SK-N-MC (cell line): Measurements from ENCODE around the gene ITGA7.

ENCODE experiments used
- DNase-seq: peaks from one replicate; pipeline ENCODE4 v3.0.0-alpha.2; 2011; ENCODE audit warnings: low read depth, low spot score
- H3K27ac ChIP-seq: fragments of 200-600 bp; sonication (generic); 2 replicates; pipeline ENCODE4 v1.5.1; 2016; ENCODE audit warnings: mixed run types
- H3K36me3 ChIP-seq: fragments of 200-600 bp; sonication (generic); 2 replicates; pipeline ENCODE4 v1.6.1; 2017; ENCODE audit warnings: antibody characterized with exemption, low read length, mixed read lengths; ENCODE audit not compliant: insufficient read depth
- H3K4me3 ChIP-seq: fragments of 200-600 bp; sonication (generic); 2 replicates; pipeline ENCODE4 v1.5.1; 2016
- H3K9ac ChIP-seq: fragments of 200-600 bp; sonication (generic); 2 replicates; pipeline ENCODE4 v1.8.0; 2017; ENCODE audit warnings: mixed run types, mixed read lengths; ENCODE audit not compliant: insufficient read length
- H3K9me3 ChIP-seq: fragments of 200-600 bp; sonication (generic); 2 replicates; pipeline ENCODE4 v1.6.1; 2017; ENCODE audit warnings: low read depth, mild to moderate bottlenecking, antibody characterized with exemption, low read length, moderate library complexity, mixed read lengths
- EZH2 ChIP-seq: fragments of 200-600 bp; sonication (generic); IDR thresholded peaks from one replicate; pipeline ENCODE4 v1.6.1; 2017; ENCODE audit warnings: antibody characterized with exemption
- FOXP2 ChIP-seq: optimal IDR thresholded peaks from 2 replicates; pipeline ENCODE3; 2011; ENCODE audit warnings: mild to moderate bottlenecking, moderate library complexity; ENCODE audit not compliant: insufficient read depth; ENCODE audit errors: extremely low read length, control extremely low read depth
- POLR2AphosphoS5 ChIP-seq: IDR thresholded peaks from 2 replicates; pipeline ENCODE4 v1.6.1; 2012; ENCODE audit warnings: mild to moderate bottlenecking, low read depth, low read length, borderline replicate concordance

The ITGA7 gene

DNA sequence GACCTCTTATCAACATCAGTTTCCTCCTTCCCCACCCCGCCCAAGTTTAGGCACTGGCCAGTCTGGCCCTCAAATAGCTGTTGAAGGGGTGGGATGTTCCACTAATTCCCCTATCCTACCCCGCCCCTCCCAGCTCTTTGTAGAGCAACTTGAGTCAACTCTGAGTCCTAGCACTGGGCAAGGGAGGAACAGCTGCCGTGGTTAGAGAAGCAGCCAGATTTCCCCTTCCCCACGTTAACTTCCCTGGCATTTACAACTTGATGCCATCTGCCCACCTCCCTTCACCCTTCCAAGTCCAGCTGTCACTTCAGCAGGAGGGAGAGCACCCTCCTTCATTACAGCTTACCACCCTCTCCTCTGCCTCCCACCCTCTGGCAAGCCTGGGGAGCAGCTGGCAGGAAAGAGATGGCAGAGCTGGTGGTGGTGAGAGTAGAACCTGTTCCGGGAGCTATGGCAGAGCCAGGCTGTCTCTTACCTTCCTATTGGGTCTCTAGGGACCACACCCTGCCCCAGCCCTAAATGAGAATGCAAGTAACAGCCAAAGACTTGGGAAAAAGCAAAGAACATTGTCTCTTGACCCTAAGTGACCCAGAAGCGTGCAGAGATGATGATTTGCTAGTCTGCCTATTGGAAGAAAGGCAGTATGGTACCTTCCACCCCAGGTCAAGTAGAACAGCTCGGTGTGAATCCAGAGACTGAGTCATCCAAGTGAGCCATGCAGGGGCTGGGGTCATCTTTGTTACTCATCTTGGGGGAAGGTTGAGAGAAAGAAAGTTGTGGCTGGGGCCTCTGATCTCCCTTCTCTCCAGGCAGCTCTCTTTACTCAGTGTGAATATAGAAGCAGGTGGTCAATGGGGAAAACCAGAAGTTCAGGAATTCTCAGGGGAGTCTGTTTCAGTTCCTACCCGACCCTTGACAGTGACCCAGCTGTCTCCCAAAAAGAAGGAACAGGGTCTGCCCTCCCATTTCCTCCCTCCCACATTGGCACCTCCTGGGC, 9.6 kb upstream of the ITGA7 start:
- no peak for TF ChIP-seq POLR2AphosphoS5
- TF ChIP-seq FOXP2, result no peak
- TF ChIP-seq EZH2, result no peak
- Histone ChIP-seq H3K9ac (peak overlapping the region; percentile 88), H3K36me3 (no peaks in the 10 kb centered on the region), H3K9me3 (no peaks in the 10 kb centered on the region), H3K4me3 (peak overlapping the region; percentile 93), H3K27ac (0 out of 2 replicates have a peak overlapping the region, but pooled peaks have one; percentile 95)
- DNase-seq, result no peak

DNA sequence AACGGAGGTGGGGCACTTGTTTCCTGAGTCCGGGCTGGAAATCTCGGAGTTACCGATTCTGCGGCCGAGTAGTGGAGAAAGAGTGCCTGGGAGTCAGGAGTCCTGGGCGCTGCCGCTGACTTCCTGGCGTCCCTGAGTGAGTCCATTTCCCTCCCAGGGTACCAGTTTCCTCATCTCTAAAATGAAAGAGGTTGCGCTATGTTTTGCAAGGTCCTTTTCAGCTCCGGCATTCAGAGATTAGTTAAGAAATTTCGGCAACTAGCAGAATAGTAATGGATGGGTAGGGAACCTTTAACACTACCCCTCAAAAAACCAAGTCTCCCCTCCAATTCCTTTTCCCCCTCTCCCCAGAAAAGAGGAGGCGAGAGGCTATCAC, 8.9 kb upstream of the ITGA7 start:
- Histone ChIP-seq H3K27ac (peak overlapping the region; percentile 95), H3K4me3 (peak overlapping the region; percentile 93), H3K36me3 (no peaks in the 10 kb centered on the region), H3K9ac (peak overlapping the region; percentile 88), H3K9me3 (no peaks in the 10 kb centered on the region)
- no peak for TF ChIP-seq FOXP2
- TF ChIP-seq POLR2AphosphoS5, result no peak
- TF ChIP-seq EZH2, result no peak
- DNase-seq, result no peak

DNA sequence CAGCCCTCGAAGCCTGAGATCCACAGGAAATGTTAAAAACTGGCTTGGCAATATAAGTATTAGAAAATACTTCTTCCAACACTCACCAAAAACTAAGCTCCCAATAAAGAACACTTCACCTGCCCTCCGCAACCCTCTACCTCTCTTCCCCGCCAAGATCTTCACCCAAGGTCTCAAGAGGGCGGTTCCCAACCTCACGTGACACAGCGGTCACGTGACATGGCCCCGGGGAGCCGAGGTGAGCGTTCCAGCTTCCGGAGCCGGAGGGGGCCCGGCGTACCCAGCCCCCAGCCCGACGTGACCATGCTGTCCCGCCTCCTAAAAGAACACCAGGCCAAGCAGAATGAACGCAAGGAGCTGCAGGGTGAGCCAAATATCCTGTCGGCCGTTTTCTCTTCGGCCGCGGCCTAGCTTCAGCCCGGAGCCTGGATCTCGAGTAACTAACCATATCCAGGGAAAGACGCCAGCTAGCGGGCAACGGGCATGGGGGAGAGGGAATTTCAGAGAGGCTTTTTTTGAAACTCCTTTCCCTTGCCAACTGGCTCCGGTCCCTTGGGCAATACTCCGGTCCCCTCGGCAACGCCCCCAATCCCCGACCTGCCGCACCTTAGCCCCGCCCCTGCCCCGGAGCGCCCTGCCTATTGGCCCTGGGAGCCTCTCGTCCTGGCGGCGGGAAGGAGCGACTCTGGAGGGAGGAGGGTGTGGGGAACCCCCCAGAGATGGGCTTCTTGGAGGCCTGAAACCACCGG, 8.3 kb upstream of the ITGA7 start, which contains the start of gene BLOC1S1:
BLOC1S1 (plus strand) TSS at position 214 of the 749 bp plus-strand sequence; CDS start at position 220, 6 bp downstream.
- peak within 1 kb of the TSS; percentile 95 for H3K27ac ChIP-seq
- peak within 1 kb of the TSS; percentile 93 for H3K4me3 ChIP-seq
- TF ChIP-seq EZH2, result no peak
- TF ChIP-seq POLR2AphosphoS5, result peak; percentile 73
- peak; percentile 48 for DNase-seq
- peak within 1 kb of the TSS; percentile 88 for H3K9ac ChIP-seq
- no peaks in the 10 kb centered on the region for H3K36me3 ChIP-seq
- no peaks in the 10 kb centered on the region for H3K9me3 ChIP-seq

- Histone ChIP-seq H3K36me3 (no peaks in the 10 kb centered on the region), H3K27ac (peak overlapping the region; percentile 95; the same call in 1 of the 2 replicates), H3K4me3 (peak overlapping the region; percentile 93), H3K9me3 (no peaks in the 10 kb centered on the region), H3K9ac (peak overlapping the region; percentile 88)
- no peak for DNase-seq
- TF ChIP-seq POLR2AphosphoS5 (no peak), EZH2 (no peak), FOXP2 (no peak)
Observed at GRCh38 chr12:55715169-55715764, 7.6 kb upstream of the ITGA7 start.

- TF ChIP-seq POLR2AphosphoS5 (no peak), EZH2 (no peak), FOXP2 (no peak)
- Histone ChIP-seq H3K27ac (no peak overlapping the region), H3K9ac (no peak overlapping the region), H3K36me3 (no peaks in the 10 kb centered on the region), H3K4me3 (no peak overlapping the region), H3K9me3 (no peaks in the 10 kb centered on the region)
- no peak for DNase-seq
Observed at GRCh38 chr12:55713721-55714120, 6.0 kb upstream of the ITGA7 start.

DNA sequence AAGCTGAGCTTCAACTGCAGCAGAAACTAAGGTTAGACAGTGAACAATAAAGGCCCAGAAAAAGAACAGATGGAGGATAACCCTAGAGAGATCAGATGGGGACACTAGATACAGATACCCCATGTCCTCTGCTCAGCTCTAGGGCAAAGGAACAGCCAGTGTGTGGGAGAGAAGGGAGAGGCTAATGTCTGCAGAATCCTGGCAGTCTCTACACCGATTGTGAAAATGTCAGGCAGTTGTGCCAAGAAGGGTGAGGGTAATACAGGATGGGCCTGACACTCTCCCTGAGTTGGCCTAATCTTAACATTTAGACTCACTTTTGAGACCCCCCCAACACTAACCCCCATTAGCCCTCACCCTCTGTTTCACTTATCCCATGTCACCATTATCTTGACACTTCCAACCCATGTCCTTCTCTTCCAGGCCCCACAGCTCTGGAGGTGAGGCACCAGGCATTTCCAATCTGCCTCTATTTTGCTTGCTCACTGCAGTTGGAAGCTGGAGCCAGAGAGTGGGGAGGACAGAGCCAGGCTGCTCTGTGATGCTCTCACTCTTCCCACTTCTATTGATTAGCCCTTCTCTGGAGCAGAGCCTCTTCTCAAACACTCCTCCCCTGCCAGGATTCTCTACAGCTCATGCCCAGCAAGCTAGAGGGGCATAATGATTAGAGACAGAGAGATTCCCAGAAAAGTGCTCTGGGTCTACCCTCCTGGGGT, 5.2 kb upstream of the ITGA7 start:
- no peaks in the 10 kb centered on the region for H3K9me3 ChIP-seq
- no peak overlapping the region for H3K27ac ChIP-seq
- no peaks in the 10 kb centered on the region for H3K36me3 ChIP-seq
- TF ChIP-seq POLR2AphosphoS5 (no peak), FOXP2 (no peak), EZH2 (no peak)
- no peak overlapping the region for H3K9ac ChIP-seq
- no peak for DNase-seq
- no peak overlapping the region for H3K4me3 ChIP-seq

- no peak for DNase-seq
- no peaks in the 10 kb centered on the region for H3K36me3 ChIP-seq
- TF ChIP-seq POLR2AphosphoS5, result no peak
- TF ChIP-seq FOXP2, result no peak
- TF ChIP-seq EZH2, result no peak
- H3K9me3 ChIP-seq, result no peaks in the 10 kb centered on the region
- no peak overlapping the region for H3K4me3 ChIP-seq
- no peak overlapping the region for H3K9ac ChIP-seq
- no peak overlapping the region for H3K27ac ChIP-seq
Observed at GRCh38 chr12:55711786-55712553, 4.3 kb upstream of the ITGA7 start.
